HG02852 (cell line): ENCODE results near the gene KDELR3.
A peak's percentile ranks its signal among the peaks of the same experiment; 100 is the strongest.

Experiments used
- ATAC-seq: cut with Tn5 transposase; IDR thresholded peaks from one replicate; pipeline ENCODE4 v1.9.1; 2021; ENCODE audit warnings: mild to moderate bottlenecking, moderate library complexity; ENCODE audit not compliant: unreplicated experiment

The KDELR3 gene

DNA sequence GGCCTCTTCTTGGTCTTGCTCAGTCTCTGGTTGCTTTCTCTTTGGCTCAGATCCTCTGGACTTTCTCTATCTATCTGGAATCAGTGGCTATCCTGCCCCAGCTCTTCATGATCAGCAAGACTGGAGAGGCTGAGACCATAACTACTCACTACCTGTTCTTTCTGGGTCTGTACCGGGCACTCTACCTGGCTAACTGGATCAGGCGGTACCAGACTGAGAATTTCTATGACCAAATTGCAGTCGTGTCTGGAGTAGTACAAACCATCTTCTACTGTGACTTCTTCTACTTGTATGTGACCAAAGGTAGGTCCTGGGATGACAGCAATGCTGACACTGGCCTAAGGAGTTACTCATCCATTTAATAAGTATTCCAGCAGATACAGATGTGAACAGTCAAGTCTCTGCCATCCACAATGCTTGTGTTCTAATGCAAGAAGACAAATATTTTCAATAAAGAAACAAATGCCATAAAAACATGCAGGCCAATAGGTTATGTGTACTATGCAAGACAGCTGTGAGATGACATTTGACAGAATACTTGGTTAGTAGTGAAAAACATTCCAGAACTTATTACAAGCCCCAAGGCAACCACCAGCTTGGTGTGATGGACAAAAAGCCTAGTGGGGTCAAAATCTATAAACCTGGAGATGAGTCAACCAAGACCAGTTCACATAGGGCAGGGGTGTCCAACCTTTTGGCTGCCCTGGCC, 13.4 kb downstream of the KDELR3 start:
- ATAC-seq, result no peak

DNA sequence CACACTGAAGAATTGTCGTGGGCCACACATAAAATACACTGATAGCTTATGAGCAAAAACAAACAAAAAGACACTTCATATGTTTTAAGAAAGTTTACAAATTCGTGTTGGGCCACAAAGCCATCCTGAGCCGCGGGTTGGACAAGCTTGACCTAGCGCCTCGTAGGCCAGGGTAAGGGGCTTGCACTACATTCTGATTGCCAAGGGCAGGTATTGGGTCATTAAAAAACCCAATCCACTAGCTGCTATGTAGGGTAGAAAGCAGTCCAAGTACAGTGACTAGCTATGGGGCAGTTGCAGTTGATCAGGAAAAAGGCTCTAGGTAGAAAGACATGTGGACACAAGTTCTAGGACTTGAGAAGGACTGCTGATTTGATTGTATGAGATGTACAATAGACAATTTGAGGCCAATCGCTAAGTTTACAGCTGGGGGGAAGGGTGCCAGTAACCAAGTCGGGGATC, 14.0 kb downstream of the KDELR3 start:
- ATAC-seq, result no peak

DNA sequence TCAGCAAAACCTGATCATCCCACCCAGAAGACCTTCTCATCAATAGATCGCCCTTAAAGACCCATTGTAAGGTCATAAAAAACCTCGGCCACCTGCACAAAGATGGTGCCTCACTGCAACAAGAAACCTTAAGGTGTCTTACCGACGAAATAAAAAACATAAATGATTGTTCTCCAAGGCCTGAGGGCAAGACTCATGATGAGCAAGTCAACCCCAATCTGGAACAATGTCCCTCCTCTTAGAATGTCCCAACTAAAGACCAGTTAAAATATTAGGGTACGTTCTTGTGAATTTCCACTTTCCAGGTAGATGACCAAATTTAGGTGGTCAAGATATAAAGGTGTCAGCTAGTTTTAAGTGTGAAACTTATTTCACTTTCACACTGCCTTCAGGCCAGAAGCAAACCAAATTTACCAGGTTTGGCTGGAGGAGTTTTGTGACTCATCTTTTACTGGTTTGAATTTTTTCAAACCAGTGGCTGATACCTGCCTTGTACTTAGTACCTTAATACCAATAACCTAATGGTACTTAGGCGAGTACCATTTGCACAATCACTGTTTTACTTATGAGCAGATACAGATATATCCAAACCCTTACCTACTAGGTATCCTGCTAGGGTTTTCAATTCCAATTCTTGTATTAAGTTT, 14.9 kb downstream of the KDELR3 start:
- no peak for ATAC-seq

DNA sequence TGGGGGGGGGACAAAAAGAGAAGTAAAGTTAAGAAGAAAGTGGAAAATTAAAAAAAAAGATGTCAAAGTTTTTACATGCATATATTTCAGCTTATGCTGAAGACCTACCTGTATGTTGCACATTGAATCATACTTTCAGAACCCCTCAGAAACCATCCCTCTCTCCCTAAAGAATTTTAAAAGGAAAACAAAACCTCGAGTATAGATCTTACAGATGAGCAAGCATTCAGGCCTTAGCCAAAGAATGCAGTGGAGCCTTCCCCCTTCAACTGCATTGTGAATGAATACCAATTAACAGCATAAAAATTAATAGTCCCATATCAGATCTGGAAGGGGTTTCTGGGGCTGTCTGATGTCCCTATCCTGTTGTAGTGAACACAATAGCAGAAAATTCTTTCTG, 16.3 kb downstream of the KDELR3 start:
- ATAC-seq, result no peak

DNA sequence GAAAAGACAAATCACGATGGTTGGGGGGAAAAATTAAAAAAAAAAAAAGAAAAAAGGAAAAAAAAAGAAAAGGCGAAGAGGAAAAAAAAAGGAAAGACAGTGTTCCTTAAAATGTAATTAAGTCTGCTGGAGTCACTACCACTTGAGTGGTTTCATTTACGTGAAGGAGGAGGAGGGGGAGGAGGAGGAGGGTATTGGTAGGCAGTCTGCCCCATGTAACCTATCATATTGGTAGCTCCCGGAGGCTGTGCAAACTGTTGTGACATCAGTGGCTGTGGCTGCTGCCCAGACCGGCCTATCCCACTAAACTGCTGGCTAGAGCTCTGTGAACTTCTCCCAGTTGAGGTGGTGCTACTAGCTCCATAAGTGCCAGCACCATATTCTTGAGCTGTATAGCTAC, 17.9 kb downstream of the KDELR3 start:
- ATAC-seq, result no peak

DNA sequence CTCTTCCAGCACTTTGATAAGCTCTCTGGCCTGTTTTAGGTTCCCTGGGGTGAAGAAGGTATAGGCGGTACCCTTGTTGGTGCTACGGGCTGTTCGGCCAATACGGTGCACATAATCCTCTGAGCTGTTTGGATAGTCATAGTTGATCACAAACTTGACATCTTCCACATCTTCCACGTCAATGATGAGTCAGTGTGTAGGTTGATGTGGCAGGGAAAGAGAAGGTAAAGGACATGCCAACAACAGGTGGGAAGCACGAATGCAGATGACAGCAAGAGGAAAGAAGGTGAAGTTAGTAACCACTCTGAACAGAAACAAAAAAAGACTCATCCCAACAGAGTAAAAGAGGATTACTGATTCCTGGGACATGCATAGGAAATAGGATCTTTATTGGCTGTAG, 20.1 kb downstream of the KDELR3 start:
- no peak for ATAC-seq

DNA sequence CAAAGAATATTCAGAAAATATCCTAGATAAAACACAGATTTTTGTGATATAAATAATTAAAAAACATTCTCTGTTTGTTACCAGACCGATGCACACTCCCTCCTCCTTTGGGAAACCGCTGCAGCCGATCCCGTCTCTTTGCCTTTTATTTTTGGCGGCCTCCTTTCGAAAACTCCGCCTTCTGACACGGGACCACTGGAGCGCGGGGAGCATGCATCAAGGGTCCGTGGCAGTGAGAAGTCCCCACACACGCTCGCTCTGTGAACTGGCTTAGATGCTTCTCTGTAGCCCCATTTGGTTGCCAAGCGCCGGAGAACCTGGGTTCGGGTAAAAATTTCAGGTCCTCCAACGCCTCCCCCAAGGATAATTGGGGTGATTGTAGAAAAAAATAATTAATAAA, 21.2 kb downstream of the KDELR3 start:
- ATAC-seq, result no peak

DNA sequence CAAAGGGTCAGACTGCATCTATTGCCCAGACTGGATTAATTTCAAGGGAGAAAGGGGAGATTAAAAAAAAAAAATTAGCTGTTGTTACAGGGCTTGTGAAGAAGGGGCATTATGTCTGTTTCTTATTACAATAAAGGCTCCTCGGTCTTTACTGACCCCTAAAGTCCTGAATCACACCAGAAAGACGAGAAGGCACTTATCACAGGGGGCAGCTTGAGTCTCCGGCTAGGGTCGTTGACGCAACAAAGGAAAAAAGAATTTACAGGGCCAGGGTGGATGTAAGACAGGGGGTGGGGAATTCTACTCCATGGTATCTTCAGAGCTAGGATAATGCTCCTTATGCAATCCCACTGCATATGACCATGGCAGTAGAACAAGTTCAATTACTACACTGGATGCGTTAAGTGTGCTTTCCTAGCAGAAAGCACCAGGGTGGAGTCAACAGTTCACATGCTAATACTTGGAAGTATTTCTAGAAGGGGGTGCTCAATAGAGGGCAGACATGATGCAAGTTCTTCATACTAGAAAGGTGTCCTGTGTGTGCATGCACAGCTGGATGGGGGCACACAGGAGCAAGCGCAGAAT, 21.8 kb downstream of the KDELR3 start:
- no peak for ATAC-seq

DNA sequence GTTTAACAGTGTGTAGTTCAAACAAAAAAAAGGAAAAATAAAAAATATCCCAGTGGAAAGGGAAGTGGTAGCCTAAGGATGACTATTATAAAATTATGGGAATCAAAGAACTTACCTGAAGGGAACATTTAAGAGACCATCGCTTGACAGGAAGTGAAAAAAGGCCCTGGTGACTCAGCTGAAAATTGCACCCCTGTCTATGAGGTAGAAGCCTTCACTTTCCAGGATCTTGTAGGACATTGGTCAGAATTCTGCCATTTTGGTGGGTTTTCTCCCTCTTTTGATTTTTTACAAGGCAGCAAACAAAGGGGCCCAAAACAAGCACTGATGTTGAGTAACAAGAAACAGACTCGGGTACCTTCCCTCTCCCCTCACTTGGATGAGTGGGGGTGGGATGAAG, 22.6 kb downstream of the KDELR3 start:
- ATAC-seq, result no peak

DNA sequence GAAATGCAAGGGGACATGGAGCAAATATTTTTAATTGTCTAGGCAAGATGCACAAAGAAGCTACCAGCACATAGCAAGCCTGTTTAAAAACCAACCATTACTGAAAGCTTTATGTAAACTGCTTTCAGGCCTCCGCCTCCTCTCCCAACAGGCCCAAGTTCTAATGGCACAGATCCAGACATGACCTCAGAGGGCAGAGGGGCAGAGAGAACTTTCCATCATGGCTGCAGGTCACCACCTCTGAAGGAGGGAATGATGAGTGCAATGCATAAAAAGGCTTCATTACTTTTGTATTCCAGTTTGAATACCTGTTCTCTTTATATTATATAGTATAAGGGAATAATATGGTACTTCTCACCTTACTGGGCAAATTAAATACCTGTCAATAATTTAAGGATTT, 23.0 kb downstream of the KDELR3 start:
- ATAC-seq, result no peak

DNA sequence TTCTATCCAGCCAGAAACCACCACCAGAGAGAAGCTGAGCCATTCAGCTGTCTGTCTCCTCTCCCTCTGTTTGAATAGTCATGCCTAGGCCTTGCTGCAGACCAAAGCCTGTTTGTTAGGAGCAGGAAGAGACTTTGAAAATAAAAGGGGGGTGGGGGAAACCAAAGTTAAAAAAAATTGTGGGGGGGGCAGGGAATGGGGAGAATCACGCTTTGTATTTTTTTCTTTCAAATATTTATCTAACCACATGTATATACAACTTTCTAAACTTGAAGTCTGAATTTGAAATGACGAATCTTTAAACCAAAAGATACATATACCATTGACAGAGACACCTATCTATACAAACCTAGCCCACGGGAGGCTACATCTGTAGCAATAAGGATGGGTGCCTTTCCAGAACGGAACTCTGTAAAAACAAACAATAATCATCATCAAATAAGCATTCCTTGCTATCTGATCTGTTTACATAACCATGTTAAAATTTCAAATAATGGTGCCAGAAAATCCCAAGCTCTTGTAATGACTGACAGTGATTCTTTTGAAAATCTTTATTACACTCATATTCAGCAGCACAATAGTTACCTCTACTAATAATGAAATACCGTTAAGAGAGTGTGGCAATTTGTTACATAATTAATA, 23.9 kb downstream of the KDELR3 start:
- ATAC-seq, result no peak

DNA sequence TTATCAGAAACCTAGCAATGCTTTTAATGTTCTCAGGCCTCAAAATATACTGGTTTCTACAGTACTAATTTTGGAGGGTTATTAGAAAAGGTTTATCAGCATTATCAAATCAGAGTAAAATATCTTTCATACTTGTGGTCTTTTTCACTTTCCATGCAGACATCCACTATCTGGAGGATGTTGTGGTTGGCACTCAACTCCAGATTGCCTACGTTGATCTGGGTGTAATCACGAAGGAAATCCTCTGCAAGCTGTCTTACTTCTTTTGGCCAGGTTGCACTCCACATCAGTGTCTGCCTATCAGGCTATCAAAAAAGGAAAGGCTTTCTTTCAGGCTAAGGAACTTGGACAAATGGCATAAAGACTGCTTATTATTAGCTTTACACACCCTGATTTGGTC, 26.6 kb downstream of the KDELR3 start:
- no peak for ATAC-seq

DNA sequence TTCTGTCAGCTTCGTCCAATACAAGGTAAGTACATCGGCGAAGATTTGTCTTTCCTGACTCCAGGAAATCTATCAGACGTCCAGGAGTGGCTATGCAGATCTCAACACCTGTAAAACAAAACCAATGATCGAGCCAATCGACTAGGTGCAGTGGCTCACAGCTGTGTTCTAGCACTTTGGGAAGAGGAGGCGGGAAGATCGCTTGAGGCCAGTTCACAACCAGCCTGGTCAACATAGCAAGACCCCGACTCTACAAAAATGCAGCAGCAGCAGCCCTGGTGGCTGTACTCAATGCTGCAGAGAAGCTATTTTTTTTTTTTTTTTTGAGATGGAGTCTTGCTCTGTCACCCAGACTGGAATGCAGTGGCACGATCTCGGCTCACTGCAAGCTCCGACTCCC, 27.0 kb downstream of the KDELR3 start:
- ATAC-seq, result no peak

DNA sequence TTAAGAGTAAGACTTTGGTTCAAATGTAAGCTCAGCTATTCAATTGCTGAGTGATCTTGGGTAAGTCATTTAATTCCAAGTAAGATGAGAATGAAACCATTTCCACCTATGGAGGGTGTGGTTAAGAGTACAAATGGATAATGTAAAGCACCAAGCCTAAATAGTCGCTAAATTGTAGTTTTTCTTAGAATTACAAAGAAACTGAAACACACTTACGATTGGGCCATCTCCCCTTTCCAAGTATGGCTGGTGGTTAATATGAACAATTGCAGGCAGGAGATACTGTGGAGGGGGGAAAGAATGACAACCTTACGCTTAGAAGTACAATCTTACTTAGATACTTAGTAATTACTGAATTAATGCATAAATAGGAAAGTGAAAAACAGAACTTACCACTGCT, 30.0 kb downstream of the KDELR3 start:
- ATAC-seq, result no peak

DNA sequence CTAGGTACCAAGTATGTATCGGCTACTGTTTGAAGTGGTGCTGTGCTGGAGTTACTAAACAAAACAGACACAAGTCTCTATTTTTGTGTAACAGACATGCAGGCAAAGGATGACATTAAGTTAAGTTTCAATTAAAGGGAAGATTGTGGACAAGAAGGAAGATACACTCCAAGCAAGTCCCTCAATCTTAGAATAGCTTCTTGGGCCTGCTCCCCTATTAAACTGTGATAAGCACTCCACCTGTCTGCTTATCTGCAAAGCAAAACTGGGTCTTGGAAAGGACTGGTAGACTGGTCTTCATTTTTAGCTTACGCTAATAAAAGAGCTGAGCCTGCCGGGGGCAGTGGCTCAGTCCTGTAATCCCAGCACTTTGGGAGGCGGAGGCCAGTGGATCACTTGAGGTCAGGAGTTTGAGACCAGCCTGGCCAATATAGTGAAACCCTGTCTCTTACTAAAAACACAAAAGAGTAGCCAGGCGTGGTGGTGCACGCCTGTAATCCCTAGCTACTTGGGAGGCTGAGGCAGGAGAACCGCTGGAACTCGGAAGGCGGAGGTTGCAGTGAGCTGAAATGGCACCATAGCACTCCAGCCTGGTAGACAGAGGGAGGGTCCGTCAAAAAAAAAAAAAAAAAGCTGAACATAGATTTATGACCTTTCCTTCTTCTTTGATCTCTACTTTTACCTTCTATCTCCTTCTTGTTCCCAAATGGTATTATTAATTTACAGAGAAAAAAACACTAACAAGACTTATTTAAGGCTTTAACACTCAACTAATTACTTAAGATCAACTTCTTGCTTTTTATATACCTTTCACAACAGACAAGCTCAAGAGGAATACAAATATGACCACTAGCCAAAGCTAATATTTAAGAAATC, 34.1 kb downstream of the KDELR3 start:
- no peak for ATAC-seq

DNA sequence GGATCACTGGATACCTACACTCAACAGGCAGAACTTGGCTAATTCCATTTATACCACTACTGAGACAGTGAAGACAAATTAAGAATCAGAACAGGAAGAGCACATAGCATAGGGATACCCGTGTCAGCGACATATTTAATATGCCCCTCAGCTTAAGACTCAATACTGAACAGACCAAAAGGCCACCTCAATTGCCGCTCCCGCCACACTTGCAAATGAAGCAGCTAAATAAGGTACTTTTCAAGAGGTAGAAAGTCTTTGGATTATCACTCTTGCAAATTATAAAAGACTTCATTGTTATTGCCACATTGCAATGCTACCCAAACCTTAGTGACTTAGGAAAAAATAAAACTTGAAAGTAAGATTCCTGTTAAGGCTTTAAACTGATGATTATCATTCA, 35.1 kb downstream of the KDELR3 start:
- ATAC-seq, result no peak

DNA sequence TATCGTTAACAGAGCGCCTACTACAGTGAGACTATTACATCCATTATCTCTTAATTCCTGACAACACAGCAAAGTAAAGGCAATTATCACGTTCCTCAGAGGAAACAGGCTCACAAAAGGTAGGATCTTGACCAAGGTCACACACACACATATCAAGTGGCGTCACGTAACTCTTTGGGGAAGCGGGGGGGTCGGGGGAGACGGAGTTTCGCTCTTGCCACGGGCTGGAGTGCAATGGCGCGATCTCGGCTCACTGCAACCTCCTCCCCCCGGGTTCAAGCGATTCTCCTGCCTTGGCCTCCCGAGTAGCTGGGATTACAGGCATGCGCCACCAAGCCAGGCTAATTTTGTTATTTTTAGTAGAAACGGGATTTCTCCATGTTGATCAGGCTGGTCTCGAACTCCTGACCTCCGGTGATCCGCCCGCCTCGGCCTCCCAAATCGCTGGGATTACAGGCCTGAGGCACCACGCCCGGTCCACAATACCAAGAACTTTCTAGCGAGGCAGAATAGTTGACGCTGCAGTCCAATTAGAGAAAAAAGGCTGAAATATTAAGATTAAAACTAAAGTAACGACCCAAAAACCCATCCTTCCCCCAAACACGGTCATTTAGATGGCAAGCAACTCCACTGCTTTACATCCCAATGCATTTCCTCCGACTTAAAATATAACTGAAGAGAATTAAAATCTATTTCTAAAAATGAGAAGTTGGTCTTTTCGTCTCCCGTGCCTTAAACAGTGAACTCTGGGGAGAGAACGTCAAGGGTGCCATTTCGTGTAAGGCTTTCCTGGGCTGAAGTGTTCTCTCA, 37.0 kb downstream of the KDELR3 start:
- ATAC-seq, result no peak

DNA sequence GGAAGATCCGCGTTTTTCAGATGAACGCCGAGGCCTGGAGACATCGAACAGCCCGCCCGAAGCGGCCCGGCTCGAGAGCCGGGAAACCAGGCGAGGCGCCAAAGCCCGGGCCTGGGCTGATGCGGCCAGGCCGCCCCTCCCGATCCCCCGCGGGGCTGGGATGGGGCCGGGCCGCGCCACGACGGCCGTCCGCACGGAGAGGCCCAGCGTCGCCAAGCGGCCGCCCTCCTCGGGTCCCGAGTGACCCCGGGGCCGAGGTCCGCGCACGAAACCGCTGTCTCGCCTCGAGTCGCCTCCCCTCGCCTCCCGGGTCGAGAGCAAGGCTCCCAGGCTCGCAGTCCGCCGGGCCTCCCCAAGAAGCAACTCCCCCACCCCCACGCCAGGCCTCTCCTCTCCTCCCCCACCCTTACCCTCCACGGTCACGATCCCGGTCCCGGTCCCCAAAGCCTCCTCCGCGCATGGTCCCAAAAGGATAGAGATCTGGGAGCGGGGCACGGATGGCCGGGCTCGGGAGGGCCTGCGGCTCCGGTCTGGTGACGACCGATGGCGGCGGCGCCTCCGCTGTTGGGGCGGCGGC, 37.7 kb downstream of the KDELR3 start:
- ATAC-seq, result peak; percentile 25

DNA sequence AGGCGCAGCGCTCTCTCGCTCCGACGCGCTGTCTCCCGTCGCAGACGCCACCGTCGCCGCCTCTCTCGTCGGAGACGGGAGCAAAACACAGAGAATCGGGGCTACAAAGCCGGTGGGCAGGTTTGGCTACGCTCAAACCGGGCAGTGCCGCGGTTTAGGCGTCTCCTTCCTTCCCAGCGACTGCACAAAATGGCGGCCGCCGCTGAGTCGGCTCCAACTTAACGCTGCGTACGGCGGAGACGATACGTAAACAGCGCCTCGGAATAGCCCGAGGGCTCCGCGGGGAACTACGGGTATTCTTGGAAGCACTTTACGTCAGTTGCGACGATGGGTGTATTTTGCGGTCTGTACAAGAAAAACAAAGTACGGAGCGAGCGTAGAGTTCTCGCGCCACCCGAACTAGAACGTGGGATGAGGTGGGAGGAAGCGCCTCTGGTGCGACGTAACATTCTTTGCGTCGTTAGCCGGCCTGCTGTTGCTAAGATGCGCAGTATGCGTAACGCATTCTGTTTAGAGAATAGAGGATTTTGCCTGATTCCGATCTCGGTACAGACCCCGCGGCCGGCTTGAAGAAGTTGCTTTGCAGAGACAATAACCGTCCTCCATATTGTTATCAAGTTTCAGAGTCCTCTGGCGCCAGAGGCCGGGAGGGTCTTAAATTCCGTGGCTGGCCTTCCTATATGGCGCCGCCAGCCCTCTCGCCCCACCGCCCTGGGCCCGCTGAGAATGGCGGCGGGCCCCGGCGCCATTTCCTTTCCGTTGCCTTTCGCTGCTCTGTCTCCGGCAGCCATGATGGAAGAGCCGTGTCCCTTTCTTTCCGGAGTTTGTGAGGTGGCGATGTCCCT, 38.4 kb downstream of the KDELR3 start, which contains the start of gene DDX17:
Gene DDX17, minus strand, starts transcription at position 194 of the 845 bp plus-strand sequence.
- ATAC-seq, result peak; percentile 82
